Islet of Langerhans (tissue), 1 donor: ENCODE data around the gene RPS28.
"Not testable (repeated sequence)": the region's sequence is repeated elsewhere in the genome, so short reads cannot be mapped to it uniquely, and the experiment has no call there.

Experiments used
- FAIRE-seq: peaks from one replicate; lab custom pipeline; 2011; peaks lifted over from hg19 to GRCh38; lab: Jason Lieb, UNC

Gene RPS28

DNA sequence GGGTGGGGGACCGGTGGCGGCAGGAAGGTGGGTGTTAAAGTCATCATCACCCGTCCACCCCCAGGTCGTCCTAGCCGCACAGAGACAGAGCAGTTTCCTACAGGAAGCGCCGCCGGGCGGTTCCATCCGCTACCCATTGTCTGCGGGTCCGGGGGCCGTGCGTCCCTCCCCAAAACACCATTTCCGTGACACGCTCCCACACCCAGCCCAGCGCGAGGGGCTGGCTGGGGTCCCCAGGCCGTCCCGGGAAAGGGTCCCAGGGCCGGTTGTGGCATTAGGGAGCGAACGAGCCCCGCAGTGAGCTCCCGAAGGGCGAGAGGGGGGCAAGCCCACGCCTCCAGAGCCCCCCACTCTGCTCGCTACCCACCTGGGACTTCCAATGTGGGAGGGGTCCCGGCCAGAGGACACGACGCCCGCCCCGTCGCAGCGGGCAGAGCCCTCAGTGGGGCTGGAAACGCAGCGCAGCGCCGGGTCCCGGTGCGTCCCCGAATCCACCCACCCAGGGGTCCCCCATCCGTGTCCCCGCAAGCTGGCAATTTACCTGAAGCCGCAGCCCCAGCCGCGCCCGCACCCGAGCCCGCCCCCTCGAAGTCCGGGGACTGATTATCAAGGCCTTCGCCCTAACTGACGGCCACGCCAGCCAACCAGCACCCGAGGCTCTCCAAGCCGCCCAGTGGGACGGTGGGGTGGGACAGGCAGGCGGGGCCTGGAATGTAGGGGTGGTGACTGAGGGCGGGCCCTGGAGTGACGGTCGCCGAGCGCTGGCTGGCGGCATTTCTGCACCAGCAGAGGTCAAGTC is 21.6 kb downstream of the RPS28 start, which contains the start of gene KANK3:
TSS of gene KANK3 (minus strand) at position 579 of the 799 bp plus-strand sequence. CDS start 5,434 bp downstream, outside the sequence.
- no peak for FAIRE-seq

DNA sequence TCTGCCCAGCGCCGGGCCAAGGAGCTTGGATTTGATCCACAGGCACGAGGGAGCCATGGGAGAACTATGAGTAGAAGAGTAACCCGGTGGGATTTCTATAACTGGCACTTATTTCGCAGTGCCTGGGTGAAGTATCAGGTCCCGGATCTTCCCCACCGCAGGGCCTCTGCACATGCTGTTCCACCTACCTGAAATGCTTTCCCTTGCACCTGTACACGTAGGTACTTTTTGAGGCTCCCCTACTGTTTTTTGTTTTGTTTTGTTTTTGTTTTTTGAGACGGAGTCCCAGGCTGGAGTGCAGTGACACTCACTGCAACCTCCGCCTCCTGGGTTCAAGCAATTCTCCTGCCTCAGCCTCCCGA is 22.2 kb downstream of the RPS28 start:
- no peak for FAIRE-seq

DNA sequence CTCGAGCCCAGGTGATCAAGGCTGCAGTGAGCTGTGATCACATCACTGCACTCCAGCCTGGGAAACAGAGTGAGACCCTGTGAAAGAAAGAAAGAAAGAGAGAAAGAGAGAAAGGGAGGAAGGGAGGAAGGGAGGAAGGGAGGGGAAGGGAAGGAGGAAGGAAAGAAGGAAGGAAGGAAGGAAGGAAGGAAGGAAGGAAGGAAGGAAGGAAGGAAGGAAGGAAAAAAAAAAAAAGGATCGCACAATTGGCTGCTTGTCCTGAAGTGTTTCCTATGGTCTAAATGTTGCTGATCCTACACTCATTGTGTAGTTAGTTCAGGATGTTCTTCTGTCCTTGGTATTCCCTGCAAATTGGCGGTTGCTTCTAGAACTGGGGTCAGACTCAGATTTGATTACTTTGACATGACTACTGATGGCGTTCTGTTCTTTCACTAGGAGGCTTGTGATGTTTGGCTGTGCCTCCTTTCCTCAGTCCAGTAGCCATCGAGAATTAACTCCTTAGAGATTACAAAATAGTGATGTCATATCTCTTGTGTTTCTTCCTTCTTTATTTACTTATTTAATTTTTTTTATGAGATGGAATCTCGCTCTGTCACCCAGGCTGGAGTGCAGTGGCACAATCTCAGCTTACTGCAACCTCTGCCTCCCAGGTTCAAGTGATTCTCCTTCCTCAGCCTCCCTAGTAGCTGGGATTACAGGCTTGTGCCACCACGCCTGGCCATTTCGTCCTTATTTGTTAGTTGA is 28.5 kb downstream of the RPS28 start:
- not testable (repeated sequence) for FAIRE-seq

DNA sequence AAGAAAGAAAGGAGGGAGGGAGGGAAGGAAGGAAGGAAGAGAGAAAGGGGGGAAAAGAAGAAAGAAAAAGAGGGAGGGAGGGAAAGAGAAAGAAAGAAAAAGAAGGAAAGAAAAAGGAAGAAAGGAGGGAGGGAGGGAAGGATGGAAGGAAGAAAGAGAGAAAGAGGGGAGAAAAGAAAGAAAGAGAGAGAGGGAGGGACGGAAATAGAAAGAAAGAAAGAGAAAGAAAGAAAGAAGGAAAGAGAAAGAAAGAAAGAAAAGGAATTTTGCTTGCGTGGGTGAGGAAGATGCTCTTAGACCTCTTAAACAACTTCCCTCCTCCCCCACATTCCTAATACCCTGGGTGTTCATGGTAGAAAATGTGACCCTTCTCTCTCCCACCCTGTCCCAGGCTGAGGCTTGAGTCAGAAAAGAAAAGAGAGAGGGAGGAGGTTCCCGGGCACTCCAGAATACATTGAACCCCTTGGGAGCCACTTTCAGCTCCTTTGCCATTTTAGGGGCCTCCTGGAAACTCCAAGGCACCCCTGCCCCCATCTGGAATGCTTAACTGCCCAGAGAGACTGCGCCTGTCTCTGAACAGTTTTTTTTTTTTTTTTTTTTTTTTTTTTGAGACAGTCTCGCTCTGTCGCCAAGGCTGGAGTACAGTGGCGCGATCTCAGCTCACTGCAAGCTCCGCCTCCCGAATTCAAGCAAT is 31.0 kb downstream of the RPS28 start:
- FAIRE-seq: no peak

DNA sequence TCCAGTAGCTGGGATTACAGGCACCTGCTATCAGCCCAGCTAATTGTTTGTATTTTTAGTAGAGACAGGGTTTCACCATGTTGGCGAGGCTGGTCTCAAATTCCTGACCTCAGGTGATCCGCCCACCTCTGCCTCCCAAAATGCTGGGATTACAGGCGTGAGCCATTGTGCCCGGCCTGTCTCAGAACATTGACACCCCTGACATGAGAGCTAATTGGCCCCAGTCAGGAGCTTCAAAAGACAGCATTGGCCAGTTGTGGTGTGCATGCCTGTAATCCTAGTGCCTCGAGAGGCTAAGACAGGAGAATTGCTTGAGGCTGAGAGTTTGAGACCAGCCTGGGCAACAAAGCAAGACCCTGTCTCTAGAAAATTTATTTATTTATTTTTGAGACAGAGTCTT is 31.5 kb downstream of the RPS28 start:
- not testable (repeated sequence) for FAIRE-seq

DNA sequence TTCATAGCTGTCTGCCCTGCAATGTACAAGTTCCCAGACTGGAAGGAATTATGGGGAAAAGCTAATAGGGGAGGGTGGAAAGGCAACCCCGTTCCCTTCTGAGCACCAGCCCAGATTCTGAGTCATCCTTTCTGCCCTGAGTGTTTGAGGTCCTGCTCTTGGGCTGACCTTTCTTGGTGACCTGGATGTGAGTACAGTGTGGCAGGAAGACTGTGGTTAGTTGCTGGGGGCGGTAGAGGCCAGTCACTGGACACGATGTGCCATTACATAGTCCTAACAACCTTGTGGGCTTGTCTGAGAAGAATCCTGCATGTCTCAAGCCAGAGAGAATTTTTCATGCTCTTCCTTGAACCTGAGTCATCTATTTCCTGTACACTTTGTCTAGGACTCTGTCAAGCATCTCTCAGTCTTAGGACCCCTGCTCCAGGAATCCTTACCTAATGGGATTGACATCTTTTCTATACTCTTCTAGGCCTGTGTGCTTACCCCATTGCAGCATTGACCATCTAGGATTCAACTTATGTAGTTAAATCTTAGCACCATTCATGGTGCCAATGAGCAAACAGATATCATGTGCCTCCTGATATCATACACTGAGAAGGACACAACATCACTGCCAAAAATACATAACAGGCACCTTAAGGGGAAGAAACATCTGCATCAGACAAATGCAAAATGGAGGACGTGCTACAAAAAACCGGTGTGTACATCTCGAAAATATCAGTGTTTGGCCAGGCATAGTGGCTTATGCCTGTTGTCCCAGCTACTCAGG is 34.5 kb downstream of the RPS28 start:
- FAIRE-seq: no peak

DNA sequence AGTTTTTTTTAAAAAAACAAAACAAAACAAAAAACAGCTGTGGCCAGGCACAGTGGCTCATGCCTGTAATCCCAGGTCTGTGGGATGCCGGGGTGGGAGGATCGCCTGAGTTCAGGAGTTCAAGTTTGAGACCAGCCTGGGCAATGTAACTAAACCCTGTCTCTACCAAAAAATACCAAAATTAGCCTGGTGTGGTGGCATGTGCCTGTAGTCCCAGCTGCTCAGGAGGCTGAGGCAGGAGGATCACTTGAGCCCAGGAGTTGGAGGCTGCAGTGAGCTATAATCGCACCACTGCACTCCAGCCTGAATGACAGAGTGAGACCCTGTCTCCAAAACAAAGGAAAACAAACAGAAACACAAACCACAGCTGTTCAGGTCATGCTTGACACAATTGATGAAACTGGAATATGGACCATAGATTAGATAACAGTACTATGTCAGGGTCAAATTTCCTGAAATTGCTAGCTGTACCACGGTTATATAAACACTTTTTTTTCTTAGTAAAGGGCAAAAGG is 35.8 kb downstream of the RPS28 start:
- FAIRE-seq: no peak

DNA sequence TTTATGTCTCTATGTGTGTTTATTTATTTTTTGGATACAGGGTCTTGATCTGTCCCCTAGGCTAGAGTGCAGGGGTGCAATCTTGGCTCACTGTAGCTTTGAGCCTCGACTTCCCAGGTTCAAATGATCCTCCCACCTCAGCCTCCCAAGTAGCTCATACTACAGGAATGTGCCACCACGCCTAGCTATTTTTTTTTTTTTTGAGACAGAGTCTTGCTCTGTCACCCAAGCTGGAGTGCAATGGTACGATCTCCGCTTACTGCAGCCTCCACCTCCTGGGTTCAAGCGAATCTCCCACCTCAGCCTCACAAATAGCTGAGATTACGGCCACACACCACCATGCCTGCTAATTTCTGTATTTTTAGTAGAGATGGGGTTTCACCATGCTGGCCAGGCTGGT is 37.7 kb downstream of the RPS28 start:
- FAIRE-seq: no peak

DNA sequence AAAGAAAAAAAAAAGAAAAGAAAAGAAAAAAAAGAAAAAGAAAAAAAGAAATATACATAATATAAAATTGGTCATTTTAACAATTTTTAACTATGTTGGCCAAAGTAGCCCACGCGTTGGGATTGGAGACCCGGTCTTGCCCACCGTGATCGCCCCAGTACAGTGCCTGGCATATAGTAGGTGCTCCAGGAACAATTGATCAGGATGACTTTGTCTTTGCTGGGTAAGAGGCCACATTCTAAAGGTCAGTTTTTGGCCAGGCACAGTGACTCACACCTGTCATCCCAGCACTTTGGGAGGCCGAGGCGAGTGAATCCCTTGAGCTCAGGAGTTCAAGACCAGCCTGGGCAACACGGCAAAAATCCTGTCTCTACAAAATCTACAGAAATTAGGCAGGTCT is 38.9 kb downstream of the RPS28 start:
- no peak for FAIRE-seq

DNA sequence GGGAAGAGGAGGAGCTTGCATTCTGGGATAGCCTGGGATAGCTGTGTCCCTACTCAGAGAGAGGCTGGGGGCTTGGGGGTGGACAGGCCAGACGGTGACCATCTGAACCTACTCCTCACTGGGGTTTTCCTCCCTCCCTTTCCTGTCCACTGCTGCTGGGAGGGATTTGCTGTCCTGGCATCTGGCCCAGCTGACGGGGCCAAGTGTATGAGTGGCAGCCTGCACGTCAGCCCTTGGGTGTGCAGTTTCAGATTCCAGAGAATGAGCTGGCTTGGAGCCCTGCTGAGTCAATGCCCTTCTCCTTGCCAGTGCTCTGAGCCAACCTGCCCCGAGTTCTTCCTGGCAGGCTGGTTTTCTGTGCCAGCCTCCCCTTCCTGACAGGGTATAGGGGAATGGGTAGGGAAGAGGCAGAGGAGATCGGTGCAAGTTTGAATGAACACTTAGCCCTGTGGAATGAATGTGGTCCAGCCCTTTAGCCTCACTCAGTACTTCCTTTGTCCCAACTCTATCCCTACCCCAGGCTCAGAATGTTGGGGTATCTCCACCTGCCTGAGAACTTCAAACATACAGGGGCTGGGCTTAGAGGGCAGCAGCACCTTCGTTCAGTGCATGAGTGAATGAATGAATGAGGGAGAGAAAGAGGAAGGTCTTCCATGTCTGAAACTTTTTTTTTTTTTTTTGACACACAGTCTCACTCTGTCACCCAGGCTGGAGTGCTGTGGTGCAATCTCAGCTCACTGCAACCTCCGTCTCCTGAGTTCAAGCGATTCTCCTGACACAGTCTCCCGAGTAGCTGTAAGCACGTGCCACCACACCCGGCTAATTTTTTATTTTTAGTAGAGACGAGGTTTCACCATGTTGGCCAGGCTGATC is 40.9 kb downstream of the RPS28 start:
- FAIRE-seq: no peak

DNA sequence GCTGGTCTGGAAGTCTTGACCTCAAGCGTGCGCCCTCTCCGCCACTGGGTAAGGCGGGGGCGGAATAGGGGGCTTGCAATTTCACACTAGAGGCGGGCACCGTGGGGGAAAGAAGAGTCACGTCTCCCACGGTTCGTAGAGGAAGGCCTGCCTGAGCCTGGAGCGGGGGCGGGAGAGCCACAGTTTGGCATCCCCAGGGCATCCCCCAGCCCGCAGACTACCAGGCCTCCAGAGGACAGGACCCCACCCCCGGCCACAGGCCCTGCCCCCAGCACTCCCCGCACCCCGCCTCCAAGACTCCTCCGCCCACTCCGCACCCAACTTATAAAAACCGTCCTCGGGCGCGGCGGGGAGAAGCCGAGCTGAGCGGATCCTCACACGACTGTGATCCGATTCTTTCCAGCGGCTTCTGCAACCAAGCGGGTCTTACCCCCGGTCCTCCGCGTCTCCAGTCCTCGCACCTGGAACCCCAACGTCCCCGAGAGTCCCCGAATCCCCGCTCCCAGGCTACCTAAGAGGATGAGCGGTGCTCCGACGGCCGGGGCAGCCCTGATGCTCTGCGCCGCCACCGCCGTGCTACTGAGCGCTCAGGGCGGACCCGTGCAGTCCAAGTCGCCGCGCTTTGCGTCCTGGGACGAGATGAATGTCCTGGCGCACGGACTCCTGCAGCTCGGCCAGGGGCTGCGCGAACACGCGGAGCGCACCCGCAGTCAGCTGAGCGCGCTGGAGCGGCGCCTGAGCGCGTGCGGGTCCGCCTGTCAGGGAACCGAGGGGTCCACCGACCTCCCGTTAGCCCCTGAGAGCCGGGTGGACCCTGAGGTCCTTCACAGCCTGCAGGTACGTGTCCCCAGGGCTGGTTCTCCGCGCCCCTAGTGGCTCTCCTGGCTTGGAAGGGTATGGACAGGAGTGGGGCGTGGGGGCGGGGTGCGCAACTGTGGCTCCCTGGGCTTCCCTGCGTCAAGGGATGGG is 42.8 kb downstream of the RPS28 start, which contains the start of gene ANGPTL4:
TSS of gene ANGPTL4 (plus strand) at position 353 of the 969 bp plus-strand sequence. CDS start at position 520, 167 bp downstream.
- FAIRE-seq: no peak

DNA sequence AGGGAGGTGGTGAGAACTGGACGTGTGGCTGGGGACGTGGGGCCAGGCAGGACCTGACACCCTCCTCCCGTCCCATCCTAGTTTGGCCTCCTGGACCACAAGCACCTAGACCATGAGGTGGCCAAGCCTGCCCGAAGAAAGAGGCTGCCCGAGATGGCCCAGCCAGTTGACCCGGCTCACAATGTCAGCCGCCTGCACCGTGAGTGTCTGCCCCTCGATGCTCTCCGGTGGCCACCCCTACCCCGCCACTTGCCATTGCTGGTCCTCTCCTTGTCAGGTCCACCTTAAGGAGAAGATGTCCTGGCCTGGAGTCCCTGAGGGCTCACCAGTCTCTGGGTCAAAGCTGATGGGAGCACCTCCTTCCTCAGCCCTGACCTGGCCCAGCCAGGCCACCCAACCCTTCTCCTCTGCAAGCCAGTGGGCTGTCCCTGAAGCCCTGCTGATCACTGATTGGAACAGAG is 44.9 kb downstream of the RPS28 start:
- FAIRE-seq: no peak

DNA sequence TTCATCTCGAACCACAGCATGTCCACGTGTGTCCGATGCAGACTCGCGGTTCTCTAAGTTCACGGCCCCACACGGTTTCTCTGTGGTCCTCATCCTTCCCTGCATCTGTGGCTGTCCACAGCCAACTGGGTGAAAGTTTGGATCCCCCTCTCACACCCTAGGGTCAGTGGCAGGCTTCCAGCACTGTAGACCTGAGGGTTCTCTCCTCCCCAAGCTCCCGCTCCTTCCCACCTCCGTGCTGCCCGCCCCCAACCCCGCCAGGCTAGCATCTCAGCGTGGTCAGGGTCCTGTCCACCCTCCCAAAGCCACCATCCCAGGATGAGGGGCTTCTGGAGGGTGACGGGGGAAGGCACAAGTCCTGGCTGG is 45.6 kb downstream of the RPS28 start:
- no peak for FAIRE-seq

DNA sequence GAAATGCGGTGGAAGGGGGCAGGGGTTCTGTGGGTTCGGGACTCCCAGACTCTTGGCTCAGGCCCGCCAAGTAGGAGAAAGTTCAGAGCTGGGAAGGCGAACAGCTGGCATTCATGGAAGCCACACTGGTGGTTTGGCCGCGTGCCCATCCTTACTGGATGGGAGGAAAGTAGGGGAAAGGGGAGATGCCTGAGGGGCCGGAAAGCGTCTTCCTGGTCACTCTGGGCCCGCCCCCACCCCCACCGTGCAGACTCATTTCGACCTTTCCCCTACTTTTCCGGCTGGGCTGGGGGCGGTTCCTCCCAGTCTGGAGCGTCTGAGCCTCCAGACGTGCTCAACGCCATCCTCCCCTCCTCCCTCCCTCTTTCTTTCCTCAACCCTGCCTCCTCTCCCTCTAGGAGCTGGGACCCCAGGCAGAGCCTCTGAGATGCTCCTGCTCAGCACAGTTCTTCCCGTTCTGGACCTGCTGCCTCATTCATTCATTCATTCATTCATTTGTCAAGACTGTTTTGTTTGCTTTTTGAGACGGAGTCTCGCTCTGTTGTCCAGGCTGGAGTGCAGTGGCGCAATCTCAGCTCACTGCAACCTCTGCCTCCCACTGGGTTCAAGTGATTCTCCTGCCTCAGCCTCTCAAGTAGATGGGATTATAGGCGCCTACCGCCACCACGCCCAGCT is 46.2 kb downstream of the RPS28 start:
- no peak for FAIRE-seq

DNA sequence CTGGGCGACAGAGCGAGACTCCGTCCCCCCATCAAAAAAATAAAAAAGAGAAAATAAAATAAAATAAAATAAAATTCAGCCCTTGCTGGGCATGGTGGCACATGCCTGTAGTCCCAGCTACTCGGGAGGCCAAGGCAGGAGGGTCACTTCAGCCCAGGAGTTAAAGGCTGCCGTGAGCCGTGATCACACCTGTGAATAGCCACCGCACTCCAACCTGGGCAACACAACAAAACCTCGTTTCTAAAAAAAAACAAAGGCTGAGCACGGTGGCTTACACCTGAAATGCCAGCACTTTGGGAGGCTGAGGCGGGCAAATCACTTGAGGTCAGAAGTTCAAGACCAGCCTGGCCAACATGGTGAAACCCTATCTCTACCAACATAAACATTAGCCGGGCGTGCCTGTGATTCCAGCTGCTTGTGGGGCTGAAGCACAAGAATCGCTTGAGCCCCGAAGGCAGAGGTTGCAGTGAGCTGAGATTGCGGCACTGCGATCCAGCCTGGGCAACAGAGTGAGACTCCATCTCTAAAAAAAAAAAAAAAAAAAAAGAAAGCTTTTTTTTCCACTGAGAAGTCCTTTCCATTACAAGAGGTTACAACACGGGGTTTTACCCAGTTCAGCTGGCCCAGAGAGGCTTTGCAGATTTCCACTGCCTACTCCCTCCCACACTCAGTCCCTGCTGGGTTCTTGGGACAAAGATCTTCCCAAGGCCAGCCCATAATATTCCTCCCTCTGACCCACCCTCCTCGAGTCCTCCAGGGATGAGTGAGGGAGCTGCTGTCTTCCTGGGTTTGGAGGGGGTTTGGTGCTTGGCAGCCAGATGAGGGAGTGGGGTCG is 49.1 kb downstream of the RPS28 start:
- no peak for FAIRE-seq

DNA sequence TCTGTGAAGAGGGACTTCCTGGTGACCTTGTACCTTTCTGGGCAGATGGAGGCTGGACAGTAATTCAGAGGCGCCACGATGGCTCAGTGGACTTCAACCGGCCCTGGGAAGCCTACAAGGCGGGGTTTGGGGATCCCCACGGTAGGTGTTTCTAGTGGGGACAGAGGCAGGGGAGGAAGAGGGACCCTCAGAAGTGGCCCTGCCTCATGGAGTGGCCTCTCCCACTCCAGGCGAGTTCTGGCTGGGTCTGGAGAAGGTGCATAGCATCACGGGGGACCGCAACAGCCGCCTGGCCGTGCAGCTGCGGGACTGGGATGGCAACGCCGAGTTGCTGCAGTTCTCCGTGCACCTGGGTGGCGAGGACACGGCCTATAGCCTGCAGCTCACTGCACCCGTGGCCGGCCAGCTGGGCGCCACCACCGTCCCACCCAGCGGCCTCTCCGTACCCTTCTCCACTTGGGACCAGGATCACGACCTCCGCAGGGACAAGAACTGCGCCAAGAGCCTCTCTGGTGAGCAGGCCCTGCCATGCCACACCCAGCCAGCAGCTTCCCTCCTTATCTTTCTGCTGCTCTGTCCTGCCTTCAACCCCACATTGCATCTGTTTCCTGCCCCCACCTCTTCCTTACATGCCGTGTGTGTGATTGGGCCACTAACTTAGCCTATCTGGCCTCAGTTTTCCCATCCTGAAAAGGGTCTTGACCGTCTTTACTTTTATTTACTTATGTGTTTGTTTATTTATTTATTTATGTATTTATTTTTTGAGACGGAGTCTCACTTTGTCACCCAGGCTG is 49.9 kb downstream of the RPS28 start:
- no peak for FAIRE-seq
